Iris pigment epithelial cell (primary cell): ENCODE data around the gene FCHSD2.

ENCODE experiments used
- DNase-seq: peaks from one replicate; pipeline ENCODE4 v3.0.0-alpha.2; 2011; ENCODE audit warnings: low read depth

The FCHSD2 gene

GRCh38 chr11:73172992-73173656 is 31.0 kb upstream of the FCHSD2 start:
- DNase-seq, result no peak

DNA sequence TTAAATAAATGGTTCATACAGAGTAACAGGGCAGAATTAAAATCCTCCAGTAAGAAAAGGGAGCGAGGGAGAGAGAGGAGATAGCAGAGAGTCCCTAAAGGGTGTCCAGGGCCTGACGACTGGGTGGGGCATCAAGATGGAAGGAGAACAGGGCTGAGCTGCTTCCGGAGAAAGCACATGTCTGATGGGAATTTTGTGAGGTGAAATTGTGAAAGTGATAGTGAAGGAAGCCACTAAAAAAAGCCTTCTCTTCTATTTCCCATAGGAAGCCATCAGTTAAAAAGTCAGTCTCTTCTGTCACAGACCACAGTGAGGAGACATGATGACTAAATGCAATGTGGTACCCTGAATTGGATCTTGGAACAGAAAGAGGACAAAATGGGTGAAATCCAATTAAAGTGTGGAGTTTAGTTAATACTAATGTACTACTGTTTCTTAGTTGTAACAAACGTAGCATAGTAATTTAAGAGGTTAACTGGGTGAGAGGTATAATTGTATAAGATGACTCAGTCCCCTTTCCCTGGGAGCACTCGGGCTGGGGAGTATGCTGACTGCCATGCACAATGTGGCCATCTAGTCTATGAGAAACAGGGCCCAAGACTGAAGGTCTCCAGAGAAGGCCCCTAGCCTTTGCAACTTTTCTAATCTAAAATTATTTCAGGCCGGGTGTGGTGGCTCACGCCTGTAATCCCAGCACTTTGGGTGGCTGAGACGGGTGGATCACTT is 29.5 kb upstream of the FCHSD2 start:
- no peak for DNase-seq

DNA sequence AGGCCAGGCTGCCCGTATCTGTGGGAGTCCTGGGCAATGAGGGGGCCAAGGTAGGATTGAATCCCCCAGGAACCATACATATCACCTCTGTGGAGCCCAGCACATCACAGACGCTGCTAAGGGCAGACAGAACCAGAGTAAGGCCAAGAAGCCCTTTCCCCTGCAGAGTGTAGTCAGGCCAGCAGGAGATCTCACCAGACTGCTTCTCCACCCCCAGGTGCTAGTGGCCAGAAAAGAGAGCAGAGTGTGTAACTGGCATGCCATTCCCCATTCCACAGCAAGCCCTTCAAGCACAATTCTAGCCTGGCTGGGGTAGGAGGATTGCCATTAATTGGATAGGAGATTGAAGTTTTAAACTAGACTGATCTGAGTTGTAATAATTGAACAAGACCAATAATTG is 28.0 kb upstream of the FCHSD2 start:
- DNase-seq, result no peak

- no peak for DNase-seq
Measured at GRCh38 chr11:73168925-73169579, 26.9 kb upstream of the FCHSD2 start.

GRCh38 chr11:73167363-73167954 is 25.3 kb upstream of the FCHSD2 start:
- DNase-seq, result no peak

GRCh38 chr11:73164803-73165540 is 22.9 kb upstream of the FCHSD2 start:
- DNase-seq, result no peak

- no peak for DNase-seq
Measured at GRCh38 chr11:73163638-73164174, 21.6 kb upstream of the FCHSD2 start.

- DNase-seq, result no peak
Measured at GRCh38 chr11:73162196-73162740, 20.1 kb upstream of the FCHSD2 start.

DNA sequence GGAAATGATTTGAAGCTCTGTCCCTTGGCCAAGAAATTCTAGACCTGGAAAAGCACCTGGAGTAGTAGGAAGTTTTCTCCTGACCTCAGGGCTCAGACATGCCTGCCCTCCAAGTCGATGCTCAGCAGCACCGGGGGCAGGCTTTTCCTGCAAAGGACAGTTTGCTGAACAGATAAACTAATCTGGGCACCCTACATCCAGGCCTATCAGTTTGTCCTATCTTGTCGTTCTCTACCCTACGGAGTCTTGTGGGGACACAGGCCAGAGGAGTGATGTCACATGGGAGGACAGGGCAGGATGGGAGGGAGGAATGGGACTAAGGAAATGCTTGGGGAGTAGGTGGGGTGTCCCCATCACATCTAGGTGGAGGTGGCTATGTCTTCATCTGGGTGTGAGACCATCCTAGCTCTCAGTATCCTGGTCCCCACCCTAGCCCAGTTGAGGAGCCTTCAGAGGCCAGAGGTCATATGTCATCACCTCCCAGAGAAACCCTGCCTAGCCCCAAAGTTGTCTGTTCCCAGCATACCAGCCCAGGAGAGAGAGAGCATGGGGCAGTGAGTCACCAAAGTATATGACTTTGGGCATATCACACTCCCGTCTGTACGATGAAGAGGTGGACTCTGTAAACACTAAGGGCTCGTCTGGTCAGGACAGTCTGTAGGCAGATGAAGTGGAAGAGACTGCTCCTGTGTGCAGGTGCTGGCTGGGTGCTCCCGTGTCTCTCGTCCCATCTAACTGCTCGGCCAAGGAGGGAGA is 18.1 kb upstream of the FCHSD2 start:
- DNase-seq, result no peak

- no peak for DNase-seq
Measured at GRCh38 chr11:73159297-73159696, 17.2 kb upstream of the FCHSD2 start.

DNA sequence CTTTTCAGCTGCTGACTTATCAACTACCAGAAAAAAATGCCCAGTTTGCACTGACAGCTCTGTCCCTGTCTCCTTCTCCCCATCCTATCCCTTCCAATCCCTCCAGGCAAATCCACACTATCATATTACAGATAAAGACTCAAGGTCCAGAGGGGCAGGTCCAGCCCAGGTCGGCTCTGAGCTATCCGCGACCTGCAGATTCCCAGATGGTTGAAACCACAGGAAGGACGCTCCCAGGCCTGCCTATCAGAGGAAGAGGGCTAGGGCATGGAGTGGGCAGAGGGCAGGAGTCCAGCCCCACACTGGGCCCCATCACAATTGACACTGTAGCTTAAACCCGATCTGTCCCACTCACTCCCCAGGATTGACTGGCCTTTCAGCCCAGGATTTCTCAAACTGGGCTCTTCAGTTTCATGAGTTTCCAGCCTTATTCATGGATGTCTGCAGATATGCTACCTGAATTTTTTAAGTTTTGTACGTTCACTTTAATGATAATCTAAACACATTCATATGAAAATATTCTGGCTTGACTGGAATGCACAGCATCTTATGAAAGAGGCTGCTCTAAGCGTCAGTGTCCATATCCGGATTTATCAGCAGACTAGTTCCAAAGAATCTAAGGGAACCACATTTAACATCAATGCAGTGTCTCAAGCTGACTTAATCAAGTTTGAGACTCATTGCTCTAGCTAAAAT is 16.4 kb upstream of the FCHSD2 start:
- peak; percentile 82 for DNase-seq

DNA sequence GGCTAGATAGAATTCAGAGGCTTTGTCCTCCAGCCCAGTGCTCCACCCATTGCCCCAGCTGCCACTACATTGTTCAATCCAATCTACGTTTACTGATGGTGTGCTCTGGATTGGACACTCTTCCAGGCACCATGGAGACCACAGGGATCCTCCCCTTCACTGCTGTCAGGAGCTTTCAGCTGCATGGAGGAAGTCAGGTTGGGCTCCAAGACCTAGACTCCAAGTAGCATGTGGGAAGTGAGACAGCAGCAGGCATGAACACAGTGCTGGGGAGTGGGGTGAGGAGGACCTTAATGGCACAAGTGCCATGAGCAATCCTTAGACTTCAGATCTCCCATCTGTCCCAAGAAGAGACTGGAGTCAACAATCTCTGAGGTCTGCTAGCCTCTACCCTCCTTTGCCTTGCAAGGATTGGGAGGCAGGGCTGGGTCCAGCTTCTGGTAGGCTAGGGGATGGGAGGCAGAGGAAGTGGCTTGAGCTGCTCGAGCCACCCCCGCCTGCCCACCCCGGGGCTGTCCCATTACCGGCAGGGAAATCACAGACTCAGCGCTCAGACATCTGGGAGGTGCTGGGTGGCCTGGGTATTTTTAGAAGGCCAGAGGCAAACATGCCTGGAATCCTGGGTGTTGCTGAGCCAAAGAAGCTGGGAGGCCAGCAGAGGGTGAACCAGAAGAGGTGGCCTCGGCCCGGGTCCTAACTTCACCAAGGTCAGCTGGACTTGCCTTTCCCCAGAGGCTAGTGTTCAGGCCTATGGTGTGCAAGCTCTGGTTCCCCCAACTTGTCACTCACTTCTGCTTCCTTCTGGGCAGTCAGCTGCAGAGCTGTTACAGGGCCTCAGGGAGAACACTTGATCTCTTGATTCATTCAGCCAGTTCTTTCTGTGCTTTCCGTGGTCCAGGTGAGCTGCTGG is 15.2 kb upstream of the FCHSD2 start:
- peak; percentile 62 for DNase-seq

DNA sequence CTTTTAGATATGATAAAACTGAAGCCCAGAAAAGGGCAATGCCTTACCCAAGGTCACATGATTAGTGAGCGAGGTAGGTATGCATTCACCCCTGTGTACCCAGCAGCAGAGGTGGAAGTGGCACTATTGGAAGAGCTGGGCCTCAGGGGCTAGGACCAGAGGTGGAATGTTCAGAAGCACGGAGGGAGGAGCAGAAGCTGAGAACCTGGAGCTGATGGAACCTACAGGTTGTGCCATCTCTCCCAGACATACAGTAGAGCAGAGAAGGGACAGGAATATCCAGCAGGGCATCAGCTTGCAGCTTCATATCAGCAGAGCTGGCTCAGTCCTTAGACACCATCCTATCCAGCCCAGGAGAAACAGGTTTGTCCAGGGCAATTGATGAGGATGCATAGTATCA is 14.6 kb upstream of the FCHSD2 start:
- DNase-seq, result no peak

GRCh38 chr11:73156114-73156513 is 14.0 kb upstream of the FCHSD2 start:
- no peak for DNase-seq

DNA sequence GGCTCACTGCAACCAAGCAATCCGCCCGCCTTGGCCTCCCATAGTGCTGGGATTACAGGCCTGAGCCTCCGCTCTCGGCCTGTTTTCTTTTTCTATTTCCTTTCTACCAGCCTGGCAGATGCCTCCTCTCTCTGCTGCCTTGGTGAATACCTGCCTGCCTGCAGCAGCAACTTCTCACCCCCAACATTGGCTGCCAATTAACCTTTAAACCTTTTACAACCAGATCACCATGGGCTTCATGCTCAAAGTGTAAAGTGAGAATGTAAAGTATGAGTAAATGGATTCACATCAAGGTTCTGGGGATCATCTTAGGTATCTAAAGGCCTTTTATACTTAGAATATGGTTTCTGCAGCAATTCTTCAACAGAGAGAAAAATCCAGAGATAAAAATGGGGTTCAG is 13.0 kb upstream of the FCHSD2 start:
- no peak for DNase-seq

DNA sequence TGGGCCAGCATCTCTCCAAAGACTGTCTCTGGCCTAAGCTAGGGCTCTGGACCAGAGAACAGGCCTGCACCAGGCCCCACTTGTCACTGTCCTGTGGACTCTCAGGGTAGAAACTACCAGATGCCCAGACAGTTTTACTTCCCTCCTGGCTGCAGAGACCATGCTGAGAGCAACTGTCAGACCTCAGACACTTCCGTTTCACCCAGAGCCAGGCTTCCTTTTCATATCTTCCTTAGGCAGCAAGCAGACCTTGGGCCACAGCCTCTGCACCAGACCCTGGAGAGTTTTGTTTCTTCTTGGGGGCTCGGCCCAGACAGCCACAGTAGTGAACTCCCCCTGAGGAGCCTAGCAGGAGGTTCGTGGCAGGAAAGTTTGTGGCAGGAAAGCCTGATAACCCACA is 12.1 kb upstream of the FCHSD2 start:
- DNase-seq, result no peak

DNA sequence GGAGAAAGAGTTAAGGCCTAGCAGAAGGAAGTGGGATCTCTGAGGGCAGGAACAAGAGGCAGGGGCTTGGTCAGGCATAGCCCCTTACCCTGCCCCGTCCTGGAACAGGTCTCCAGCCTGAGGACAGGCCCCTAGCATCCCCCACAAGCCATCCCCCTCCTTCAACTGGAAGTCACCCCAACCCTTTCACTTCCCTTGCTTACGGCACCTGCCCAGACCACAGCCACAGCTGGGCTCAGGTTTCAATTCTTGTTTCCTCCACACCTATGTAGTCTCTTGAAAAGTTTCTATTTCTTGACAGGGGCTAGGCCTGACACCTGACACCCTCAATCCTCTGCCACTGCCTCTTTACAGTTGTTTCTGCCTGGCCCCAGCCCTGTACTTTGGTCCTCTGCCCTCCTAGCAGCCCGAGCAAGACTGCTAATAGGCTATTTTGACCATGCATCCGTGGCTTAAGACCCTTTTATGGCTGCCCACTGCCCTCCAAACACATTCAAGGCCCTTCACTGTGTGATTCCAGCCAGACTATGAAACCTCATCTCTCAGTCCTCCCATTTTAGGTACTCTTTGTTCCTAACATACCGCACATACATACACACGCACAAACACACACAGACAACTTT is 10.9 kb upstream of the FCHSD2 start:
- DNase-seq, result no peak

DNA sequence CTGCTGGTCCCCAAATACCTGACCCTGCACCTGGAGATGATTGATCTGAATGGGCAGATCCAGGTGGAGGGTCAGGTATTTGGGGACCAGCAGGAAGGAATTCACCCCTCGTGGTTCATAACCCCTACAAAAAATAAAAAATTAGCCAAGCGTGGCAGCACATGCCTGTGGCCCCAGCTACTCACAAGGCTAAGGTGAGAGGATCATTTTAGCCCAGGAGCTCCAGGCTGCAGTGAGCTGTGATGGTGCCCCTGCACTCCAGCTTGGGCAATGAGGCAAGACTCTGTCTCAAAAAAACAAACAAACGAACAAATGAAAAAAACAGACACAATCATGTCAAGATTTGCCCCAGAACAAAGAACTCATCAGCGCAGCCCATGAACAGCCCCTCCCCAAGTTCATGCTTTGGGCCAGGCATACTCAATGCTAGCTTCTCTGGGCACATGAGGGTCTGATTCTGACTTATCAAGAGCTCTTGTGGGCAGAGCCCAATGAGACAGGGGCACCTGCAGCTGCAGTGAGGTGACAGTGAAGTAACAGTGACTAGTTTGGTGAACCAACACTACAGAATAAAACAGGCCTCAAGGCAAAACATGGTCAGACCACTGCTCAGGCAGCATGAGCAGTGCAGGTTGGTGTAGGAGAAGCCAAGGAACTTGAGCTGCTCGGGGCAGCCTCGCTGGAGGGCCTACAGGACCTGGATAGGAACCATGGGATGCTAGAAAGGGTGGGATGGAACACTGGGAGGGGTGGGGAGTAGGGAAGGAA is 10.2 kb upstream of the FCHSD2 start:
- no peak for DNase-seq
